ENCODE results near the gene SNAP47.
A peak's percentile ranks its signal among the peaks of the same experiment; 100 is the strongest.

Gene SNAP47

DNA sequence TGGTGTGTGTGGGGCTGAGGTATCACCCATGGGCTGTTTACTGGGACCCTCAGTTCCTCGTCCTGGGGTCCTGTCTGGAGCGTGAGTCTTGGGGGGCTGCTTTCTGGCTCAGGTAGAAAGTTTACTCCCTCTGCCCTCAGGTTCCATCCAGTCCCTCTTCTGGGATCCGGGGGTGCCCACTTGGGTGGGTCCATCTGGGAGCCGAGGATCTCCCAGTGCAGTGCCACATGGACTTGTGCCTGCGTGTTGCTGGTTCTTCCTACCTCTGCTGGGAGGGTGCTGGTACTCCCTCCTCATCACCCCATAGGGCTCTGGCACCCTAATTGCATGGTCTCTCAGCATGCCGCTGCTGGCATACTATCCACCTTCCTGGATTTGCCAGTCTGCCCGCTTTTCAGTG lies 14.0 kb downstream of the SNAP47 start:
- DNase-seq (ENCODE audit: low read depth), result no peak

DNA sequence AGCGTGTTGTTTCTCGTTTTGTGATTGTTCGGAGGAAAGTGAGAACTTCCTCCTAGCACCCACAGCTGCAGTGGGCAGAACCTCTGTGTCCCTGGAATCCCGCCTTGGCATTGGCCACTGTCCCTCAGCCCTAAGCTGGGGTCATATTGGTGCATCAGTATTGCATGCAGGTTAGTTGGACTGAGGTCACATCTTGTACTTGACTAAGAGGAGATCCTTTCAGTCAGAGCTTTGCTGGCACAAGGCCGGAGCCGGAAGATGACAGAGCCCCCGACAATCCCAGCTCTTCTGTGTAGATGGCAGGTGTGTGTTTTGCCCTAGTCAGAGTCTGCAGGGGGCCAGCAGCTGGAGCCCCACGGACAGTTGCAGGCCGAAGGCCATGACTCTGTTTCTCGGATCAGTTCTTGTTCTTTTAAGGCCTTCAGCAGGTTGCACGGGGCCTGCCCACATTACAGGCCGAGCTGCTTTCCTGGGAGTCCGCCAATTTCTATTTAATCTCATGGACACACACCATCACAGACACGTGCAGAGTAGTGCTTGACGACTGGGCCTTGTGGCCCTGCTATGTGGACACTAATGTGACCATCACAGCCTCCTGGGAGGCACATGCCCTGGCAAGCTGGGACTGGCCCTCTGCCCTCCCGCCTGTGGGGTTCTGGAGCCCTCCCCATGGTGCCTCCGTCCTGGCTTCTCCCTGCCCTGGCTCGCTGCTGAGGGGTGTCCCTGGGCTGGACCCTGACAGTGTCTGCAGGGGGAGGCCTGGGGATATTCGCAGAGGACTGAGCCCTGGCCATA lies 14.9 kb downstream of the SNAP47 start:
- no peak for DNase-seq (ENCODE audit: low read depth)

DNA sequence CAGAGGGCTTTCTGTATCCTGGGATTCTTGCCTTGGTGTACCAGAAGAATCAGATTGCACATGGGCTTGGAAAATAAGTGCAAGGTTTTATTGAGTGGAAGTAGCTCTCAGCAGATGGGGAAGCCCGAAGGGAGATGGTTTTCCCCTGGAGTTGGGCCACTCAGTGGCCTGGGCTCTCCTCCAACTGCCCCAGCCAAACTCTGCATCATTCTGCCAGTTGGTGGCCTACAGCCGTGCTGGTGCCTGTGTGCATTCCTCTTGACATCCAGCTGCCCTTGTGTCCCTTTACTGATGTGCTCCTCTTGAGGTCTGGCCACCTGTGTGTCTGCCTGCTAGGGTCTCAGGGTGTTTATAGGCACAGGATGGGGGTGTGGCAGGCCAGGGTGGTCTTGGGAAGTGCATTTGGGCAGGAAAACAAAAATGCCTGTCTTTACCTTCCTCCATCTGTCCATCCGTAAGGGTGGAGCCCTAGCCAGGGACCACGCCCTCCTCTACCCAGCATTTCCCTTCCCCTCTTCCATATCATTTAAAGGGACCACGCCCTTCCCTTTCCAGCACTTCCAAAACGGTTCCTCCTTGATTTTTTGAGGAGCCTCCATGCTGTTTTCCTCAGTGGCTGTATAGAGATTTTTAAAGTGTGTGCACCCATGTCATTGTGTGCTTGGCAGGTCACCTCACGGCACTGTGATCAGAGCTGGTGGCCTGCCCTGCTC lies 18.9 kb downstream of the SNAP47 start:
- no peak for DNase-seq (ENCODE audit: low read depth)

DNA sequence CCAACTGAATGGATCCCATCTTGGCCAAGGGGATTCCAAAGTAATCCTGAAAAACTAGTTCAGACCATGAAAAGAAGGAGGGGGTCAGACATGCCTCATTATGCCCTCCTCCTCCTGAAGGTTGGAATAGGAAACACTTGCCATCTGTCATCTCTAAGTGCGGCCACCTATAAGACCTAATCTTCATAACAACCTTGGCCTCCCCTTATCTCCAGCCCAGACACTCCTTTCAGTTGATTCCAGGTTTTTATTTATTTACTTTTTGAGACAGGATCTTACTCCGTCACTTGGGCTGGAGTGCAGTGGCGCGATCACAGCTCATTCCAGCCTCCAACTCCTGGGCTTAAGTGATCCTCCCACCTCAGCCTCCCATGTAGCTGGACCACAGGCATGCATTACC lies 19.7 kb downstream of the SNAP47 start:
- no peak for DNase-seq (ENCODE audit: low read depth)

DNA sequence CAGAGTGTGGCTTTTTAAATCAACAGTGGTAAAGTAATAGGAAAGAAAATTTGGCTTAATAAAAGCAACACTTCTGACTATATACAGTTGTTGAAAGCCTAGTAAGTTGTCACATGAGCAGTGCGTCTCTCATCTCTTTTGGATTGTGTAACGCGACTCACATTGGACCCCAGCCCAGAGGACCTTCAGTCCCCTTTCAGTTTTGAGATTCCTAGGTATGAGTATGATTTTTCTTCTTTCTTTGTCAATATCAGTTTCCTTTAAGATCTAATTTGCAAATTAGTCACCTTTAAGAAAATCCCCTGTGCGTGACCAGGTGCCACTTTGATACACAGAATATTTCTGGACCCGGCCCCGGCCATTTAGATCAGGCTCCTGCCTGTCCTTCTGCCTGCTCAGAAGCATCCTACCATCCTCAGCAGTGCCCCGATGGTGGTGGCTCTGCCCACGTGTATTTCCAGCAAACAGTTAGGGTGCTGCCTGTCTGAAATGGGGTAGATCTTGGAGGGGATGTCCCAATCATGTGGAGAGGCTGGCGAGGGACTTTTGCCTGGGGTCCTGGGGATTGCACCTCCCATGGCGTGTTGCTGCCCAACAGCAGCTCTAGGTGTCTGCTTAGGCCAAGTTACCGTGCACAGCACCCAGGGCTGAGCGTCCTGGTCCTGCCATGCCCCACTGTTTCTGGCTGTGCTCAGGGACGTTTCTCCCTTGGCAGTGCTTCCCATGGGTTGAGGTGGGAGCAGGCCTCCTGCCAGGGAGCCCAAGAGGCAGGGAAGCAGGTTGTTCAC lies 21.1 kb downstream of the SNAP47 start:
- no peak for DNase-seq (ENCODE audit: low read depth)

DNA sequence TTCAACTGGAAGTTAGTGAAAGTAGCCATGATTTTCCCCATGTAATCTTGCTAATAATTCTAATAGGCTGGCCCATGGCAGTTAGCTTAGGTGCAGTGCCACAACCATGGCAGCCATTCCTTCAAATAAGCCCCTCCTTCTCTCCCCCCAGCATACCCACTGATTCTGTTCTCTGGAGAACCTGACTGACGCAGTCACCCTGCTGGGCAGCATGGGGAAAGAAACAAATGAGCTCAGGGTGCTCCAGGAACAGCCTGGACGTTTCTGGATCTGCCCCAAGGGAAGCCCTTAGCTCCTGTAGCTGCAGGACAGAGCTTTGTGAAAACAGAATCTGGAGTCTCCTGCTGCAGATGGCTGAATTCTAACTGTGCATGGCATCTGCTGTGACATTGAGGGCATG lies 22.5 kb downstream of the SNAP47 start:
- no peak for DNase-seq (ENCODE audit: low read depth)

DNA sequence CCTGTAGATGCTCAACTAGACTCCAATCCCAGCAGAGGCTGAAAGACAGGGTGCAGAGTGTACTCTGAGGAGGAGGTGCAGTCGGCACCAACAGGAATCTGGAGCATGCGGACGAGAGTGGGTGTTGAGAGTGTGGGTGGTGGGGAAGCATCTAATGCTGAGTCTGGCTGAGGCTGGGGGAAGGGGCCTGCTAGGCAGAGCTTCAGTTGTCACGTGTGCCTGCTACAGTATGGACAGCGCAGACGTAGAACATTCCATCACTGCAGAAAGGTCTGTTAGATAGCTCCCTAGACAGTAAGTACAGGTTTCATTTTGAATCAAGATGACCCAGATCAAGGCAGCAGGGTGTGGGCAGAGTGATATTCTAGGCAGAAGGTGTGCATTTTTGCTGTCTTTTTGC lies 23.1 kb downstream of the SNAP47 start:
- no peak for DNase-seq (ENCODE audit: low read depth)

DNA sequence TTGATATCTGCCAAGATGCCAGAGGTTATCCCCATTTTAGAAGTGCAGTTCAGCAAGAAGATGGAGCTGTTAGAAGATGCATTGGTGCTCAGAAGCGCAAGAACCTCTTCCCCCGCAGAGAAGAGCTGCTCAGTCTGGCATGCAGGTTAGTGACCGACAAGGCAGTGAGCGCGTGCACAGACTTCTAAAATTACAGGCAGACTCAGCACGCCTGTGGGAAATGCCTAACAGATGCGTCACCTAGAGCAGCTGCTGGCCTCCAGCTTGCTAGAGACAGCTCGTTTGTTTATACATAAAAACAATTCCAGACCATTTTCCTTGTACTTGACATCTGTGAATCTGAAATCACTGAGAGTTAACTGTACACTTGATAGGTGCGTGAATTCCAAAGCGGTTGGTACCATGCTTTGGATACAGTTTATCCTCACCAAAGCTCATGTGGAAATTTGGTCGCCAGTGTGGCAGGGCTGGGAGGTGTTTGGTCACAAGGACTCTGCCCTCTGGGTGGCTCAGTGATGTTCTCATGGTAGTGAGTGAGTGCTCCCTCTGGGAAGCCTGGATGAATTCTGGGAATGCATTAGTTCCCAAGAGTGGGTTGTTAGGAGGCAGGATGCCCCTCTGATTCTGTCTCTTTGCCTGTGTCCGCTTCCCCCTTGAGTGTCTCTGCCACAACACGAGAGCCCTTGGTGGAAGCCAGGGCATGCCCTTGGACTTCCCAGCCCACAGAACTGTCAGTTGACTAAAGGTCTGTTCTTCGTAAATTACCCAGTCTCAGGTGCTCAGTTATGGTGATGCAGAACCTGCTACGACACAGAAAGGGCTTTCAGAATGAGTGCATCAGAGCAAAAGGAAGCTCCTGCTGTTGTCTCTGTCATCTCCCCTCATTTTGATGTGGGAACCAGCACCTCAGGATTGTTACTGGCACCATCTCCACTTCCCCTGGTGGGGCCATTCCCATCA lies 24.4 kb downstream of the SNAP47 start:
- DNase-seq (ENCODE audit: low read depth), result no peak

DNA sequence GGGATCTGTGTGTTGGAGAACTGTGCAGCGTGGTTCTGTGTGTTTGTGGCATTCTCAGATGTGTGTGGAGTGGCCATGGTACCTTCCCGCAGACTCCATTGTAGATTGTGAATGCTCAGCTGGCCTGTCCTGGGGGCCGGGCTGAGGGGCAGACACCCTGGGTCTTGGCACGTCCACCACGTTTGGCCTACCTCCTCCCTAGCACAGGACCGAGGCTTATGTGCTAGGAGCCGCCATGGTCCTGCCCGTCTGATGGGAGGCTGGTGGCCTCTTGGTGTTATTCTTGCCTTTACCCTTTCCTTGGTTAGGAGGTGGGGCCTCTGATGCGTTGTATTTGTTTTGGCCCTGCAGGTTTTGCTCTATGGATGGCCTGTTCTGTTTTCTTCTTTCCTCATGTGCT lies 25.1 kb downstream of the SNAP47 start:
- DNase-seq (ENCODE audit: low read depth), result no peak

DNA sequence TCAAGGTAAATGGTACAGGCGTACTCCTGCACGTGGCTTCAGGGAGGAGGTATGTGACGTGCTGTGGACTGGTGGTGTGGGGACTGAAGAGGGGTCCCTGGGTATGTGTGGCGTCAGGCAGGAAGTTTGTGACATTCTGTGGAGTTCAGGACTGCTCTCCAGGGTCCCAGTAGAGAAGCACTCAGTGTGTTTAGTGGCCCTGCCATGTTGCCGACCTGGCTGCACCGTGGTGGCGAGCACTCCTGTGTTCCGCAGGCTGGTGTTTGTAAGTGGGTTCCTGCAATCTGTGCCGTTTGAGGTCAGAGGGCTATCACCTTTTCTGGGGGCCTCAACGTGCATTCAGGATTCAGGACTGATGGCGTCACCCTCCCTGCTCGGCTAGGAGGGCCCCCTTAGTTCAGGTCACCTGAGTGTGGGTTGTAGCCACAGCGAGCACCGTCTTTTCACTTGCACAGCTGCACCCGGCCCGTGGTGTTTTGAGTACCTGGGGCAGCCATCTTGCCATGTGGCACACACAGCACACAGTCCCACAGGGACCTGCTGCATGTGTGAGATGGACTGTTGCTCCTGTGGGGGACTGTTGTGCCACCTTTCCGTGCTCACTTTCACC lies 26.5 kb downstream of the SNAP47 start:
- DNase-seq (ENCODE audit: low read depth), result no peak

DNA sequence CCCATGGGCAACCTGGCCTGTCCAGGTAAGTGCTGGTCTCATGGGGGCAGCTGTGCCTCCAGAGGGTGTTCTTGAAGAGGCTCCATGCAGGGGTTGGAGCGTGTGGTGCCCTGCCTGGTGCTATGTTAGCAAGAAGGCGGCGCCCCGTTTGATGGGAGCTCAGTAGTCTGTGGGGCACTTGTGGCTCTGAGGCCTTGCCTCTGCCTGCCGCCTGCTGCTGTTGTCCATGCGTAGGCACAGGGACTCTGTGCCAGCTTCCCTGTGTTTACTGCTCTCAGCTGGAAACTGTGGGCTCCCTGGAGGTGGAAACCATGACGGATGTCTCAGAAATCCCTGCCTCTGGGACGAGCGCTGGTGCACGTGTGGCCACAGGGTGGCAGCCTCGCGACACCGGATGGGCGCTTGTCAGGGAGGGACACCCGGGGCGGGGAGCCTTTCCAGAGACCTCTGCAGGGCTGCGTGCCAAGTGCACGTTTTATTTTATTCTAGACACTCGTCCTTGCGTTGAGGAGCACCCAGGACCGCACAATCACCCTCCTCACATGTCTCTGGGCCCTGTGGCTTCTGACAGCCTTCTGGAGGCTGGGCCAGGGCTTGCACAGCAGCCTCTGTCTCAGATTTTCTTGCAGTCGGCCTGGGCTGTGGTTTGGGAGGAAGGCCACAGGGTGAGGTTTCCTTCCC lies 27.1 kb downstream of the SNAP47 start:
- peak; percentile 67 for DNase-seq (ENCODE audit: low read depth)

DNA sequence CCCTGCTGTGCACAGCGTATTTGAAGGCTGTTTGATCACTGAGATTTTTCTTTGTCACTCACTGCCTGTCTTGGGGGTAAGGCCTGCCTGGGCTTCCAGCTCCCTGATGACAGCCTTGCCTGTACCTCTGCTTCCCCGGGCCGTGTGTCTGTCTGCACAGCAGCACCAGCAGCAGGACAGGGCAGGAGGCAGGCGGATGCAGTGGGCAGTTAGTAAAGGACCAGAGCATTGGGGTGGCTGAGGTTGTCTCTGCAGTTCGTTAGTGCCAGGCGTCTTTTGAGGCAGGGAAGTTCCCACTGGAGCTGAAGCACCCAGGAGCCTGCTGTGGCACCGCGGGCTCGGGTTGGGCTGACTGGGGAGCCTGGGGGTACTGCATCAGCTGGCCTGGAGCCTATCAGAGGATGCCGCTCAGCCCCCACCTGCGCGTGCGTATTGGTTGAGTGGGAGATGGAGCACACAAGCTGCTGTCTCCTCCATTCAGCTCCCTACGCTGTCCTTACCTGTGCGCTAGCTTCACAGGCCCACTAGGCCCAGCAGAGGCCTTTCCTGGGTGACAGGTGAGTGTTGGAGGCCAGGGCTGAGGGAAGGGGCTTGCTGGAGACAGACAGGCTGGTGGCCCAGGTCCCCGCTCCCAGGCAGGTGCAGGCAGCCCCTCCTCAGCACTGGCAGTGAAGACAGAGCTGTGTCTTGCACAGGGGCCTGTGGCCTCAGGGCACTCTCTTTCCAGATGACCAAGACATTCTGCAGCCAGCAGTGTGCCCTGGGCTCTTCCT lies 28.2 kb downstream of the SNAP47 start:
- no peak for DNase-seq (ENCODE audit: low read depth)

DNA sequence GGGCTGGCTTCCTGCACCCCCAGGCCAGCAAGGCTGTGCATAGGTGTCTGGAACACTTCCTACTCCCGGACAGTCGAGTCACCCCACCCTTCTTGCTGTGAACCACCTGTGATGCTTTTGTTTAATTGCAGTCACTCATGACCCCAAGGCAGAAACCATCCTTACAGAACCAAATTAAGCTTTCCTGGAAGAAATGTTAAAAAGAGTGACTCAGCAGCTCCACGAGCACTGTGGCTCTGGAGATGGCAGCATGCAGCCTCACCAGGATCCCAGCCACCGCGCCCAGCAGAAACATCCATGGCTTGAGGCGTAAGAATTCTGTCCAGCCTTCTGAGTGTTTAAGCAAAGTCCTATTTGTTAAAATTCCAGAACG lies 28.8 kb downstream of the SNAP47 start:
- DNase-seq (ENCODE audit: low read depth), result no peak

DNA sequence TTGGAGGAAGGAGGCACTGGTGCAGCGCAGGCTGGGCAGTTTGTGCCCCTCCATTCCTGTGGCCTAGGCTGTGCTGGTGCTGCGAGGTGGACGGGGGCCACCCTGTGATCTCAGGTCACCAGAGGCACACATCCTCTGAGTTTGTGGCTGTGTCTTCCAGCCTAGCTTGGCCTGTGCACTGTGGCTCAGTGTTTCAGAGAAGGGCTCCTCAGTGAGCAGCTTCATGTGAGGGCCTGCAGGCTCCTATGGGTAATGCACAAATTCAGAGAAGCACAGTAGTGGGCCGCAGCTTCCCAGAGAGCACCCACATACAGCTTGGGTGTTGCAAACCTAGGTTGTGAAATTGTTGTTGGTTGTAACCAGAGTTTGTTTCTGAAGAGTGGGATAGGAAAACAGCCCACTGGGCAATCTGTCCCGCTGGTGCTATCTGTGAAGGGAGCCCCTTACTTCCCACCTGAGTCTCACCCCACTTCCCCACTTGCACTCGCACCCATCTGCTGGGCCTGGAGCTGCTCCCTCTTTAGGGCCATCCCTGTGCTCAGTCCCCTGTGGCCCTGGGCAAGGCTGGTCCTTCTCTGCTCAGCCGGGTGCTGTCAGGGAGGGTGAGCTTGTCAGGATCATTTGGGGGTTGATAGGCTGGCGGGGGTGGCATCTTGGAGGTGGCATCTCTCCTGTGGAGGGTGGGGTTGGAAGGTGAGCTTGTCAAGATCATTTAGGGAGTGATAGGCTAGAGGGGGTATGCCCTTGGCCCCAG lies 30.2 kb downstream of the SNAP47 start:
- DNase-seq (ENCODE audit: low read depth), result no peak

DNA sequence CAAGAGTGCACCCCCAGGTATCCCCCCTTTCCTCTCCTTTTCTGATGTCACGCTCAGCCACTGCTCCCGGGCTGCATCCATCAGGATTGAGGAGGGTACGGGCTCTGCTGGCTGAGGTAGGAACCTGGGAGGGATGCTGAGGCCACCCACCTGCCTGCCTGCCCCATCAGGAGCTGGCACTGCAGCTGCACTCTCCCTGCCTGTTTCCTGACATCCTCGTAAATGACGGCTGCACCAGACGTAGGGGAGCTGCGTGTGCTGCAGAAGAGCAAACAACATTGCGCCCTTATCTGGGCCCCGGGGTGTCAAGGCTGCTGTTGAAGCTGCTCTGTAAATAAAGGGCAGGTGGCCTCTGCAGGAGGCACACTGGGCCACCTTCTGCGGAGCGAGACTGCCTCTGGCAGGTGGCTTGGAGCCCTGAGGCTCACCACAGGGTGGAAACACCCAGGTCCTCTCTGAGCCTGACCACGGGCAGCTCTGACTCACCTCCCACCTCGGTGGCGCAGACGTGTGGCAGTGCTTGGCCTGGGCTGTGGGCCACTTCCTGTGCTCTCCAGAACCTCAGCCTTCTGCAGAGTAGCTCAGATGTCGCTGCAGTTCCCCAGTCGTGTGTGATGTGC lies 30.9 kb downstream of the SNAP47 start:
- DNase-seq (ENCODE audit: low read depth), result peak; percentile 62

DNA sequence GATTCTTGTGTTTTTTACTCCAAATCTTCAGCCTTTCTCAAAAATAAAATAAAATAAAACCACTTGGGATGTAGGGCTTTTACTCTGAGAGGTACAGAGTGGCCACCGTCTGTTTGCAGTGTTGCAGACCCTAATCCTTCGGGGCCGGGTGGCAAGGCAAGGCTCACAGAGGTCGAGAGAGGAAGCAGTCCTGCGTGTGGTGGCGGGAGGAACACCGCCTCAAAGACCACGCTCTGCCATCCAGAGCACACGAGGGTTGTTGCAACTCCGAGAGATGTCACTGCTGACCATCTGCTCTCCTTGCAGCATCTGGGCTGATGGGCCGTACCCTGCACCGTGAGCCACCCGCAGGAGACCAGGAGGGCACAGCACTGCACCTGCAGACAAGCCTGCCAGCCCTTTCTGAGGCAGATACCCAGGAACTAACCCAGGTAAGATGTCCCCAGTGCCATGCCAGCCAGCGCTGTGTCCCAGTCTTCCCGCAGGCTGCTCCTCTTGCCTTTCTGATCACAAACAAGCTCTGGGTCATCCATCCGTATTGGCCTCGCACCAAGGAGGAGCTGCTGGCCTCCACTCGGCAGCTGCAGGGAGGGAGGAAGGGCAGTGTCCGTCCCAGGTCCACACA lies 31.5 kb downstream of the SNAP47 start:
- no peak for DNase-seq (ENCODE audit: low read depth)

DNA sequence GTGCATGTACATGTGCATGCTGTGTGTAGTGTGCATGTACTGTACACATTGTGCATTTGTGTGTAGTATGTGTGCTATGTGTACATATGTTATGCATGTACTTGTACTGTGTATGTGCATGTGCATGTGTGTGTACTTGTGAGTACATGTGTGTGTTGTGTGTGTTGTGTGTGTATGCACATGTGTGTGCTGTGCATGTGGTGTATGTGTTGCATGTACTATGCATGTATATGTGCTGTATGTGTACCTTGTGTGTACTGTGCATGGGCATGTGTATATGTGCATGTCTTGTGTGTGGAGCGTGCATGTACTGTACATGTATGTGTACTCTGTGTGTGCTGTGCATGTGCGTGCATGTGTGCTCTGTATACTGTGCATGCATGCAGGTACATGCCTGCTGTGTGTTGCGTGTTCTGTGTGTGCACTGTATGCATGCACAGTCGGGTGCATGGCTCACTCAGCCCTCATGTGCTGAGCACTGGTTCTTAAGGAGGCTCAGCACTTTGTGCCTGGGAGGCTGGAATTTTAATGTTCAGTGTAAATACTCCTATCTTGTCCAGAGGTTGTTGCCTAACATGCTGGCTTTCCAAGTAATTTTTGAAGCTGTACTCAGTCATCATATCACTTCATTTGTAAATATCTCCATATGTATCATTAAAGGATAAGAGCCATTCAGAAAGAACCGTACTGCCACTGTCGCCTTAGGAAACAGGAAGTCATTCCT lies 32.3 kb downstream of the SNAP47 start:
- no peak for DNase-seq (ENCODE audit: low read depth)

DNA sequence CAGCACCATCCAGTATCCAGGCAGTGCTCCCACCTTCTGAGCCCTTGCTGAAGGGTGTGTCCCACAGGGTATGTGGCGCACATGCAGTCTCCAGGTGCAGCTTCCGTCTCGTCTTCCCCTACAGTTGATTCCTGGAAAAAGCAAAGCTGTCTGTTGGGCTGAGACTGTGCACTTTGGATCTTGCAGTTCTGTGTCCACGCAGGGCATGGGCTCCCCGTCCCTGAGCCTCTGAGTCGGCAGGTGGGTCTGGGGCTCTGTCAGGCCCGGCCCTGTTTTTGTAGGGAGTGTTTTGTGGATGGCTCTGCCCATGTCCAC lies 32.8 kb downstream of the SNAP47 start:
- DNase-seq (ENCODE audit: low read depth), result no peak
